NB4 (cell line): Measurements from ENCODE around the gene MEGF11.

Source experiments
- CTCF ChIP-seq: IDR thresholded peaks from one replicate; pipeline ENCODE4 v1.5.1; 2012; ENCODE audit warnings: low read depth, low read length
- MAX ChIP-seq: IDR thresholded peaks from 2 replicates; pipeline ENCODE4 v1.6.1; 2011; ENCODE audit warnings: low read depth, low read length
- MYC ChIP-seq: IDR thresholded peaks from 2 replicates; pipeline ENCODE4 v1.6.1; 2011; ENCODE audit warnings: low read depth, low read length

DNA sequence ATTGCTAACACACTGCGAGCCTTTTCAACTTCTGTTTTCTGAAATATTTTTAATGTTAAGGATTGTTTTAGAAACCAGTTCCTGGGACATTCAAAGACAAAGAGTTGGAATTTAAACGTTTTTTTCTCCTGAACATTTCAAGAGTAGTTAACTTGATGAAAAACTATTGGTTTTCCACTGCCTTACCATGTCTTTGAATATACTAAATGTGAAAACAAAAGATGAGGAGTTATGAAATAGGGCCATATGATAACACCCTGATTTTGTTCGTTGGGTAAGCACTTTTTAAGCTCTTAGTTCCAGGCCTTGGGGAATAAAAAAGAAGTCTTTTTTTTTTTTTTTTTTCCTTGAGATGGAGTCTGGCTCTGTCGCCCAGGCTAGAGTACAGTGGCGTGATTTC is 42.6 kb upstream of the MEGF11 start:
- no peak for TF ChIP-seq MAX
- TF ChIP-seq CTCF: no peak
- TF ChIP-seq MYC: no peak
